D341Med (cell line): ENCODE measurements around the gene HDAC4.

Source experiments
- DNase-seq: peaks from one replicate; pipeline ENCODE4 v3.0.0; 2012; ENCODE audit warnings: low spot score

The HDAC4 gene

DNA sequence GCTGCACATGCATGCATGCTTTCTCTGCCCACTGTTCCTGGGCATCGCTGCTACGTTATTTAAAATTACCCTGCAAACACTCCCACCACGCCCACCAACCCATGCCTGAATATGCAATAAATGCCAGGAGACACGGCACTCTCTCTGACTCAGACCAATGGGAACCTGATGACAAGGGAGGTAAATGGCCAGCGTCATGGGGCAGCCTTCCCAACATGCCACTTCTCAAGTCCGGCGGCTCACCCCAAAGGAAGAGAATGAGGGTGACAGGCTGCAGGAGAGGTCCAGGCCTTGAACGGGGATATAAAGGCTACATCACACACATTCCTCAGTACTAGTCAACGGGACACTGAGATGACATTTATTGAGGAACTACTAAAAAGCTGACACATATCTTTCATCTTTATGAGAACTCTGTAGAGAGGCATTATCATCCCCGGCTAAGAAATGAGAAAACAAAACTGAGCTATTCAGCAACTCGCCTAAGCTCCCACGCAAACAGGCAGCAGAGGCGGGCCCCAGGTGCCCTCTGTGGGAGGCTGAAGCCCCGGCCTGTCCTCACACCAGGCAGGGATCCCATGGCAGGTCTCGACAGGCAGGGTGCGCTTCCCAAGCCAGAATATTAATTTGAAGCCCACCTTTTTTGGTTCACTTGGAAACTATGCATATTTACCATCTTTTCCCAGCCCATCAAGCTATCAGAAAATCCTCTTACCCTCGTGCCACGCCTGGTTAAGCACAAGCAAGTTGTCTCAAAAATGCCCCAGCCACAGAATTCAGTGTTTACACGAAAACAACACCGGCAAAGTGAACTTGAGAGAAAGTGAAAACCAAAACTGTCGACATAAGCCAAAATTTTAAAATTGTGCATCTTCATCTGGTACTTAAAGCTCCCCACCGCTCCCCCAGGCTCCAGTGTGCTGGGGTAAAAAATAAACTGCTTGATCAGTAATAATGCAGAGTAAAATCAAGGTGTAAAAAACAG is 166.3 kb downstream of the HDAC4 start:
- DNase-seq: no peak

GRCh38 chr2:239233576-239233975 is 167.2 kb downstream of the HDAC4 start:
- no peak for DNase-seq

GRCh38 chr2:239232195-239232578 is 168.6 kb downstream of the HDAC4 start:
- DNase-seq: no peak

DNA sequence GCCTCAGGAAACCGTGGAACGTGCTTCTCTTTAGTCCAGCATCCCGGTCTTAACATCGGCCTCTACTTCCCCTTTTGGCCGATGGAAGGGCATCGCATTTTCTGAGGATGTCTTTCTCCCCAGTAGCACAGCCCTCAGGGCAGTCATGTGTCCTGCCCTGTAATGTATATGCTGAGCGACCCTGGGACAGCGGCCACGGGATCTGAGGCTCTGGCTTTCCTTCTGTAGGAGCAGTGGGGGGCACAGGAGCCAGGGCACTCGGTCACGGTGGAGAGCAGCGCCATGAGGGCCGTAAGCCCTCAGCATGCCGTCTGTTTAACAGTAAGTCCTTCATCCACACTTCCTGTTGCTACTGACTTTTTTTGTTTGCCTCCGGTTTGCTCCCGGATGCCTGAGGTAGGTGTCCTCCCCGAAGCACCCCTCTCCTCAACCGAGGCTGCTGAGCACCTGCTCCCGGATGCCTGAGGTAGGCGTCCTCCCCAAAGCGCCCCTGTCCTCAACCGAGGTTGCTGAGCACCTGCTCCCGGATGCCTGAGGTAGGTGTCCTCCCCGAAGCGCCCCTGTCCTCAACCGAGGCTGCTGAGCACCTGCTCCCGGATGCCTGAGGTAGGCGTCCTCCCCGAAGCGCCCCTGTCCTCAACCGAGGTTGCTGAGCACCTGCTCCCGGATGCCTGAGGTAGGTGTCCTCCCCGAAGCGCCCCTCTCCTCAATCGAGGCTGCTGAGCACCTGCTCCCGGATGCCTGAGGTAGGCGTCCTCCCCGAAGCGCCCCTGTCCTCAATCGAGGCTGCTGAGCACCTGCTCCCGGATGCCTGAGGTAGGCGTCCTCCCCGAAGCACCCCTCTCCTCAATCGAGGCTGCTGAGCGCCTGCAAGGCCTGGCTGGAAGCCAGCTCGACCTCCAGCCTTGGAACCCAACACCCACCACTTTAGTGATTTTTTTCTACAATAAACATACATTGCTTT is 169.3 kb downstream of the HDAC4 start:
- no peak for DNase-seq

DNA sequence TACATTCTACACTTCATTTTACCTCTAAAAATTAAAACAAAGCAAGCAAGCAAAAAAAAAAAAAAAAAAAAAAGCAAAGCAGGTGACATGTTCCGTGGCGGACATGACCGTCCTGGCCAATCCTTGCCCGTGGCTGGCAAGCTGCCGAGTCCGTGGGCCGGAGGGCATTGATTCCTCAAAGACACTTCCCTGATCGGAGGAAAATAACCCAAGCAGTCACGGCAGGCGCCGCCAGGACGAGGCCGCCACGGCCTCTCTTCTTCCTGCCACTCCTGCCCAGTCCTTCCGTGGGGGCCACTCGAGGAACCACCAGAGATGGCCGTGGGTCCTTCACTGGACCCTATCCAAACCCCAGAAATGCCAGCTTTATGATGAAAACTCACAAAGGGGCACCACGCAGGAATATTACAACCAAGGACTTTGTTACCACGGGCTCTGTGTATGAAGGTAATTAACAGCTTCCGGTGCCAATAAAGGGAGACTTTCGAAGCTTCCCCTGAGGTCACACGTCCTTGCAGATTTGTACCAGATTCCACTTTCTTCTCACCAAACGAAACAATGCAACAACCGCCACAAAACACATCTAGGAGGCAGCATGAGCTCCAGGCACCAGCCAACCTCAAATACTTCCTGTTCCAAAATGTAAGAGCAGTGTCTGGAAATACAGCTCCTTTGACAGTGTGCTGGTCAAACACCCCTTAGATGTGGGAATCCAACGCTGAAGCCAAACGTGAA is 170.3 kb downstream of the HDAC4 start:
- no peak for DNase-seq

DNA sequence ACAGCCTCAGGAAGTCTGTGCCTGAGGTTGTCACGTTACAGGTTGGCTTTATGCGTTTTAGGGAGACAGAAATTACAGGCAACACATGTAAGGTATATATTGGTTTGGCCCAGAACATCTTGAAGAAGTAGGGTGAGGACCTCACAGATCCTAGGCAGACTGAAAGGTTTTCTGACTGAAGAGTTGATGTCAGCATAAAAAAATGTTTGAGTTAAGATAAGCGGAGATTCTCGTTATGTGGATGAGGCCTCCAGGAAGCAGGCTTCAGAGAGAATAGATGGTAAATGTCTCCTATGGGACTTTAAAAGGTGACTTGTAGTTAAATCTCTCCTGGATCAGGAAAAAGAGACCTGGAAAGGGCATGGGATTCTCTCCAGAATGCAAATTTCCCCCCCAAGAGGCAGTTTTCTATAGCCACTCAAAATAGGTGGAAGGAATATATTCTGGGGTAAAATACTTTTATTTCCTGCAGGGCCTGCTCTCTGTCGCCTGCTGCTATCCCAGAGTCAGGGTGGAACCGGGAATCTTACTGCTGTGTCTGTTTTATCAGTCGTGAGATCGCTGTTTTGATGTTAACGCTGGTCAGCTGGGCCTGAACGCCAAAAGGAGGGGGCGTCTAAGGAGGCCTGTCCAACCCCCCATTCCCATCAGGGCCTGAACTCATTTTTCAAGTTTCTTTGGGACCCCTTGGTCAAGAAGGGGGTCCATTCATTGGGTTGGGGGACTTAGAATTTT is 171.1 kb downstream of the HDAC4 start:
- no peak for DNase-seq

DNA sequence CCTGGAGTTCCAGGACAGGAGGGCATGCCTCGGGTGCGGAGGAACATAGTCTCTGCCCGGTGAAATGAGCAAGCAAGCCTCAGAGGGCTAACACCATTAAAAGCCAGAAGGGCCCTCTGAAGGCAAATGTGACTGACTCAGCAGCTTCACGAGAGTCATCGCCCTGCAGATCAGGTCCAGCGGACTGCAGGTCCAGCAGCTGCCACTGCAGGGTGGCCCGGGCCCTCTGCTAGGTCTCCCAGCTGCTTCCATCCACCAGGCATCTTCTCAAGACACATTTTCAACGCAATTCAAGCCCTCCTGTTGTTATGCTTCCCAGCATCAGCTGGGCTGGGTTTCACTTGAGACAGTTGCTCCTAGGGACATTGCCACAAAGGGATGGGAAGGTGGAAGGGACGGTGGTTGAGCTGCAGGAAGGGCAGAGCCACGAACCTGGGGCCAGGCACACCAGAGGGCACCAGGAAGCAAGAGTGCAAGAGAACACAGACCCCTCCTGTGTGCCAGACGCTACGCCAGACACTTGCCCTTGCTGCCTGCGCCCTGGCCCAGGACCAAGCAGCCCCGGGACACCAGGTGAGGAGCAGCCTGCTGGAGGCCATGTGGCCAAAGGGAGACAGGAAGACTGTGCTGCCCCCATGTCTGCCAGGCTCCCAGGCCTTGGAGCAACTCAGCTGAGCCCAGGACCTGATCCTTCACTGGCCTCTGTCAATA is 173.0 kb downstream of the HDAC4 start:
- DNase-seq: no peak

DNA sequence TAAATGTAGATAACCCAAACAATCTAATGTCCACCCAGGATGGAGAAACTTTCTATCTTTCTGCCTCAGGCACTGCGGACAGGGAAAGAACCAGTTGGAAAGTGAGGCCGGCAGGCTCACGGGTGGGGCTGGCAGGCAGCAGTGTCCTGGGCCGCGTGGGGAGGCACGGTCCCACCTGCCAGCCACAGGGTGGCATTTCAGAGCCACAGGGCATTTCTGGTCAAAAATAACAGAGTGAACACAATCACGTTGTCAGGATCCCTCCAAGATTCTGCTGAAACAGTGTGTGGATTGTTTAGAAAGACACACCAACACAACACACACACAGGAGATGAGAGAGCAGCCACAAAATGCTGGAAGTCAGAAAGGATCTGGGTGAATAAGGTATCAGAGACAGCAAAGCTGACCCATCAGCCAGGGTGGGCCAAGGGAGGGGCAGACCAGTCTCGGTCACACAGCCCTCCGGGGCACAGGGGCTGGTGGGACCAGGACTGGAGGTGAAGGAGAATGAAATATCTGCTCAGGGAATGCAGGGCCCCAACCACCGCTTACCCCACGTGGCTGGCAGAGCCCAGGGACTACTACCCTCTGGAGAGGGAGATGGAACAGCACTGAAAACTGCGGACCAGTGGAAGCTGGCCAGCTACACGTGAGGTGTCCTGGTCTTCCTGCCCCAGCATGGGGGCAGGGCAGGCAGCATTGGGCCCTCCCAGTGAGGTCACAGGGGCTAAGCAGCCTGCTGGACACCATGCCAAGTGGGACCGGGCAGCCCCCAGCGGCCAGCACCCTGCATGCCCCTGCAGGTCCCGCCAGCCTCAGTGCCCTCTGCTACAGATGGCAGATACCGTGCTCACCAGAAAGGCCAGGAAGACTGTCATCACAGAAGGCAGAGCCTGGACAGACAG is 173.9 kb downstream of the HDAC4 start:
- no peak for DNase-seq

GRCh38 chr2:239225871-239226561 is 174.8 kb downstream of the HDAC4 start:
- no peak for DNase-seq

DNA sequence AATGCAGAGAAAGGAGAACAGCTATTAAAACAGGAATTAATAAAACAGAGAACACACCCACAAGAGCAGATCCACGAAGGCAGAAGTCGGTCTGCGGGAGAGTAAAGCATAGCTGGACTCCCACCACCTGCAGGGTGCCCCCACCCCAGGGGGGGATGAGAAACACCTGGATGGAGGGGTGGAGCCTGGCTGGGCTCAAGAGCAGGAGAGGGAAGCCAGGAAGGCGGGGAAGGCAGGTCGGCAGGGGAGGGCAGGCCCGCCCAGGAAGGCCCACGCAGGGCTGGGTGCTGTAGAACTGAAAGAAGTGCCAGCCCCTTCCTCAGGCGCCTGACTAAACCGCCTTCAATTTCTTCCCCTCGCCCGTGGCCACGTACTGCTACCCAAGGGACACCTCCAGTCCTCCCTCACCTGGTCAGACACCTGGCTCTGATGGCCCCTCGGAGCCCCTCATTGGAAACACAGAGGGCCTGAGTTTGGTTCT is 175.4 kb downstream of the HDAC4 start:
- no peak for DNase-seq

DNA sequence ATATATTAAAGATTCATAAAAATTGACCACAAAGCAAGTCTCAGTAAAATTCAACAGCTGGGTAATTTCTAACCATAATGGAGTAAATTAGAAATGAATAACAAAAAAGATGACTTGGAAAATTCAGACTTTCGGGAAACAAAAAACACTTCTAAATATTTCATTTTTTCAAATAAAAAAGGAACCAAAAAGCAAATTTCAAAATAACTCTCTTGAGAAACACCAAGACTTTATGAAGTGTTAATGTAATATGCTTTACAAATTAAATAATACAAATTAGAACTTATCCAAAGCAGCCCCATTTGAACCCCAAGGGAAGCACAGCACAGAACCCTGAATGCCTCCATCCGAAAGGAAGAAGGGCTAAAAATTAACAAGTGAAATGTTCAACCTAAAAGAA is 175.9 kb downstream of the HDAC4 start:
- no peak for DNase-seq

- no peak for DNase-seq
Measured at GRCh38 chr2:239224199-239224570, 176.6 kb downstream of the HDAC4 start.

DNA sequence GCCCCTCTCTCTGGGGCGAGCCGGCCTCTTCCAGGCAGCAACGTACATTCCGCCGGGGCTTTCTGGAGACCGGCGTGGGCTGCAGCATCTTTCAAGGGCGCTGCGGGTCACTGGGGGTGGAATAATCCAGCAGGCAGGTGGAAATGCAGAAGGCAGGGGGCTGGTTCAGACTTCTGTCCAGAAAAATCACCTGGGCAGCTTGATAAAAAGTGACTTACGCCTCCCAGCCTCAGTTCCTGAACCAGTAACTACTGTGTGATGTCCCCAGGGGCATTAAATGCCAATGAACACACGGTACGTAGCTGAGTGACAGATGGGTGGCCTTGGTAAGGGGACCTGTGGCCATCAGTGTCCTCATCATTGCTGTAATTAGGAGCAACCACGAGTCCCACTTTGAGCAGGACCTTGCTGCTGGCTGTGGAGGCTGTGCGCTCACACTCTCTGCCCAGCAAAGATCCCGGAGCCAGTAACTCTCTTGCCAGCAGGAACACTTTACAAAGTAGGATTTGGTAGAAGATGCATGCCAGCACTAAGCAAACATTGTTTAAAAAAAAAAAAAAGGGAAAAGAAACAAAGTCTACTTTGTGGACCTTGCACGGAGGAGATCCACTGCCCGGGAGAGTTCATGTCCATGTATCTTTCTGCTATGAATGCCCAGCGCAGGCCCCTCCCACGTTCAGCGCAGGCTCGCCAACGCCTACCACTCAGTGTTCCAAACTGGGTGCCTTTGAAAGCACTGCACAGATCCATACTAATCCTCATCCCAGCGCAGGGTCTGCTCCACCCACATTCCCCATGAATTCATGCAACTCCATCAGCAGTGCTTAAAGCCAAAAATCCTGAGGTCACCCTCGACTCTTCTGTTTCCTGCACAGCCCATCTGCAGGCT is 177.3 kb downstream of the HDAC4 start:
- no peak for DNase-seq

GRCh38 chr2:239222706-239223309 is 178.0 kb downstream of the HDAC4 start:
- DNase-seq: no peak

DNA sequence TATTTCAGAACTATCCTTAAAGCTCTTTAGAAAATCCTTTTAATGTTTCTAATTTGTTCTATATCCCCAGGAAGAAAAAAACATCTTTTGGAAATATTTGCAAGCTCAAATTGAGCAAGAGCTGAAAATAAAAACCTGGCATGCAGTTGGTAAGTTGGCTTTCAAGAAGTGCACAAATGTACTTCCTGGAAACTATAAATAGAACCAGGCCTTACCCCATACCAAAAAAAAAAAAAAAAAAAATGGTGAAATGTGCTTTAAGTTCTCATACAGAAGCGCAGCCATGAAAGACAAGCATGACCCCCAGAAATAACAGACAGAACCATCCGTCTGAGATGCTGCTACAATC is 178.5 kb downstream of the HDAC4 start:
- DNase-seq: no peak

DNA sequence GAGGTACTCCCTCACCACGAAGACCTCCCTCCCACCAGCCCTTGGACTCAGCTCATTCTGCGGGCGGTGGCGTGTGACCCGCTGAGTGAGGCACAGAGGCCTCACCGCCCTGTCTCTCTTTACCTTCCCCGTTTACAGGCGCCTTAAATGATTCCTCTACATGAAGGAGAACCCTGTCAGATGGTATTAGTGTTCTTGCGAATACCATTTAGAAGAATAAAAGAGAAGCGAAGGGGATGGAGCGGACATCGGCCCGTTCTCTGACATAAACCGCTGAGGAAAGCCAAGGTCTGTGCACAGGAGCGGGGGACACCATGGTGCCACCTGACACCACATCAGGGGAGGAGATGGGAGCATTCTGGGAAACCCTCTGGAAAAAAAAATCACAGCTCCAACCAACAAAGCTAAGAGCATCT is 179.8 kb downstream of the HDAC4 start:
- no peak for DNase-seq

GRCh38 chr2:239220341-239220740 is 180.5 kb downstream of the HDAC4 start:
- DNase-seq: no peak
